Tongue (tissue), 2 donors: Measurements from ENCODE around the gene PNKP. TPM values are rescaled to one million over a fixed set of nuclear protein-coding genes. Genes with fewer than 3 reads are reported as not detected.

Source experiments
- DNase-seq: peaks from one replicate; pipeline ENCODE4 v3.0.0-alpha.2; 2015
- total RNA-seq: library from RNA; depleted of rRNA; stranded (reverse); fragments of >200 nt; gene quantifications from one replicate; pipeline ENCODE4 v1.2.3, GENCODE V29; 2014

Gene PNKP
- total RNA-seq, 1 donor from 2014 or later: 23.1 TPM

DNA sequence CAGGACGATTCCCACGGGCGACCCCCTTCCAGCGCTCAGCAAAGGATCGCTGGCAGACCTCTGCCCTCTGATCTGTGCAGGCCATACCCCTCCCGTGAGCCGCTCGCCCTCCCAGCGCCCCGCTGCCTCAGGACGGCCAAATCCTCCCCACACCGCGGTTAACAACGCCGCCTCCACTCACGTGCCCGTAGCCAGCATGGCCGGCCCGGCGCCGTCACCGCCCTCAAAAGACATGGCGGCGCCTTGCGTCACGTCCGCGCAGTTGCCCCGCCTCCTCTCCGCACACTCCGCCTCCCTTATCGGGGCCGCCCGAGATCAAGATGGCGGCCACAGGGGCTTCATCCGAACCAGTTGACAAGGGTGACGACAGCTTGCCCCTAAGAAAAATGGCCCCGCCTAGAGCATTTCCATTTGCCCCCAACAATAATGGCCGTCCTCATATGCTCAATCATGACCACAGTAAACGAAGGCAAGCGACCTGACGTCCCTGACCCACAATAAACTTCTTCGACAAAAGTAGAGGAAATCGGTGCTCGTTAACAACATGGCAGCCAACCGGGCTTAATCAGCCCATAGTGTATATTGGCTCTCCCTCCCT, 9.1 kb upstream of the PNKP start:
- DNase-seq: peak; percentile 100

DNA sequence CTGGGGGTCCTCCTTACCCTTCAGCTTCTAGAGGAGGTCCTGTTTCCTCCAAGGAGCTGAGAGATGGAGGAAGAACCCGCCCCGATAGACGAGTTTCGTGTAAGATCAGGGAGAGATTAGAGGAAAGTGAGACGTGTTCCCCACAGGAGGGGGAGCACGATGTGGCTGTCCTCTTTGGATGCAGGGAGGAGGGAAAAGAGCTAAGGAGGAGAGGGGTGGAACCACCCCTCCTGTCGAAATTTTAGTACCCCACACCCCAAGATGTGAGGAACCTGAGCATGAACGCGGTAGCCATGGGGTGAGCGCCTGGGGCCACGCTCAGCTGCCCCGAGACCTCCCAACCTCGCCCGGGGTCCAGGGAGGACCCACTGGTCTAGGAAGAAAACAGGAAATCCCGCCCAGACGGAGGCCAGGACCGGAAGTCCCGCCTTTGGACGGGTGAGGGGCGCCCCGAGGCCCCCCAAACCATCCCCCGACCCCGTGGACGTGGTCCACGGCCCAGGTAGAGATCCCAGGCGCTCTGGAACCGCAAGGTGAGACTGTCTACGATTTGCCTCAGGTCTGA, 8.6 kb upstream of the PNKP start:
- DNase-seq: peak; percentile 83

DNA sequence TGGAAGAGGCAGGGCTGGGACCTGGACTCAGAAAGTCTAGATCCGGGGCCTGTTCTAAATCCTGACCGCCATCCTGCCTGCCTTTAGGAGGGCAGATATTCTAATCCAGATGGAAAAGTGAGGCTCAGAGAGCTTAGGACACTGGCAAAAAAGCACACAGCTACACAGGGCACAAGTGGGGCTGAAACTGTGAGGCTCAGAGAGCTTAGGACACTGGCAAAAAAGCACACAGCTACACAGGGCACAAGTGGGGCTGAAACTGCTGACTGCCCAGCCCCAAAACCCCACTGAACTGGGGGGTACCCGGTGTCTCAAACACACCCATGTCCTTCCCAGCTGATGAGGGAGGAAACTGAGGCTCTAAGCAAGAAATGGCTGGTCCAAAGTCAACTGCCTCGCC, 7.8 kb upstream of the PNKP start:
- no peak for DNase-seq

DNA sequence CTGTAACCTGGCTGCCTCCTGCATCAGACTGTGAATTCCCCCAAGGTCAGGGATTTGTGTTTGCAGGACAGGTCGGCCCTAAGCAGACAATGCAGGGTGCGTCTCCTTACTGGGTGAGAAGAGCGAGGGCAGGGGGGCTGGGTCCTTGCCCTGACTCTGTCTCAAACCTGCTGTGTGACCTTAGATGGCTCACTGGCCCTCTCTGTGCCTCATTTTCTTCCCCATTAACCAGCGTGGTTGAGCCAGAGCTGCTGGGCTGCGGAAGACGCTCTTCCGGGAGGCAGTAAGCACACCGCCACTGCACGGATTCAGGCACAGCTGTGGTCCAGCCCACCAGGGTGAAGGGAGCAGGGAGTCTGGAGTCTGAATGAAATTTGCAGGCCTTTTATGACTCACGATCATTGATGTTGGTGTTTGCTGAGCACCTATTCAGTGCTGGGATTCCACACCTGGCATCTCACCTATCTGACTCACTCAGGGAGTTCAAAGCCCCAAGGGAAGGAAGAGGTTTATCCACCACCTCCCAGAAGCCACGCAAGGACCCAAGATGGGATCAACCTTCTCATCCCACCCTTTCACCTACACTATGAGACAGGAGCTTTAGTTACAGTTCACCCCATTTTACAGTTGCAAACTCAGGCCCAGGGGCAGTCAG, 7.3 kb upstream of the PNKP start:
- no peak for DNase-seq

DNA sequence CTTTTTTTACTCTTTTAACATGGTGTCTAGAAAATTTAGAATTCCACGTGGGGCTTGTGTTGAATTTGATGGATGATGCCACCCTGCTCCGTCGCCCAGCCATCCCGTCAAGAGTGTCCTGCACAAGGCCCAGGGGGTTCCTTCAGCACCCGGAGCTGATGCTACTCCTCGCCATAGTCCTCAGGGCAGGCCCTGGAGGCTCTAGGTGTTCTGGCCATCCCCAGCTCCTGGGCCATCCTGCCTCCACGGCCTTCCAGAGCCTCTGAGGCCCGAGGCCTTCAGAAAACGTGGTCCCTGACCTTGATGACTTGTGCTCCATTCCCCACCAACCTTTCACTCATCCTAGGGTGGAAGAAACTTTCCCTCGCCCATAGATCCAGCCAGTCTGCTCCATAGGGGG, 6.5 kb upstream of the PNKP start:
- DNase-seq: no peak

DNA sequence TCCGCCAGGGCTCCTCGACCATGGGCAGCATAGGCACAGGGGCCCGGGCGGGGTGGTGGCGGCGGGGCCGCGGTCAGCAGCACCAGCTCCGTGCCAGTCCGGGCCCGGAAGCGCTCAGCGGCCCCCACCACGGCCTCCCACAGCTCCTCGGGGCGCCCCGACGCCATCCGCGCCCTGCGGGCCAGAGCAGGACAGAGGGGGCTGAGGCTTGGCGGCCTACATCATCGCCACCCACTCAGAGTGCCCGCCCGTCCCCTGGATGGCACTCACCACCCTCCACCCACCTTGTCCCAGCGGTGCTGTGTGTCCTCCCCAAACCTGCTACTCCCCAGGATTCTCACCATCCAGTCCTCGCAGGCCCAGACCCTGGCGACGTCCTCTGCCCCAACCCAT, 5.7 kb upstream of the PNKP start:
- no peak for DNase-seq

DNA sequence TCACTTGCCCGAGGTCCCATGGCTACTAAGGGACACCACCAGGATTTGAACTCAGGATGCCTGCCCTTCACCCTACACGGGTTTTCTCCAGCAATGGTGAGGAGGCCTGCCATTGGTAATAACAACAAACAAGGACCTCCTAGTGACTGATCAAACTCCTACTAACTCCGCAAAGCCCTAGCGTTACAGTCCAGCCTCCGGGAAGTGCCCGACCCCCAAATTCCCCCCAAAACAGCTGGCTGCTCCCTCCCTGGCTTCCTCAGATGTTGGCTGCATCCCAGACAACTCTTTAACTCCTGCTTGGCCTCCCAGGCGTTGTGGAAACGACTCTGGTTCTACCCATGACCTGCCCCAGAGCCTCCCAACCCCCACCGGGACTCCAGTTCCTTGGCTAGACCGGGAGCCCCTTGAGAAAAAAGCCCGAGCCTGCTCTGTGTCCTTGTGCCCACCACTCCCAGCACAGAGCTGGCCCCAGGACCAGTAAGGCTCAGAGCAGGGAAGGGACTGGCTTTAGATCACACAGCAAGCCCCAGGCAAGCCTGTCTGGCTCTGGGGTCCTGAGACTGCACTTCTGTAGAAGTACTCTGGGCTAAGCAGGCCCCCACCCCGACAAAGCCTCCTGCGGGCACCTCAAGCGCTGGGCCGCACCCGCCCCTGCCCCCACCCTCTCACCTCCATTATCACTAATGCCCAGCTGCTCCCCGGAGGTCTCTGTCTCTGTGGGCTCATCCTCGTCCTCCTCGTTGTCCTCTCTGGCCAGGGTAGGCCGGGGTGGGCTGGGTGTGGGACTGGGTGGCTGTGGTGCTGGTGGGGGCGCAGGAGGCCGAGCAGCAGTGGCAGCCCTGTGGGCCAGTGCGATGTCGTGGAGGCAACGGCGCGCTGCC, 5.1 kb upstream of the PNKP start:
- no peak for DNase-seq

DNA sequence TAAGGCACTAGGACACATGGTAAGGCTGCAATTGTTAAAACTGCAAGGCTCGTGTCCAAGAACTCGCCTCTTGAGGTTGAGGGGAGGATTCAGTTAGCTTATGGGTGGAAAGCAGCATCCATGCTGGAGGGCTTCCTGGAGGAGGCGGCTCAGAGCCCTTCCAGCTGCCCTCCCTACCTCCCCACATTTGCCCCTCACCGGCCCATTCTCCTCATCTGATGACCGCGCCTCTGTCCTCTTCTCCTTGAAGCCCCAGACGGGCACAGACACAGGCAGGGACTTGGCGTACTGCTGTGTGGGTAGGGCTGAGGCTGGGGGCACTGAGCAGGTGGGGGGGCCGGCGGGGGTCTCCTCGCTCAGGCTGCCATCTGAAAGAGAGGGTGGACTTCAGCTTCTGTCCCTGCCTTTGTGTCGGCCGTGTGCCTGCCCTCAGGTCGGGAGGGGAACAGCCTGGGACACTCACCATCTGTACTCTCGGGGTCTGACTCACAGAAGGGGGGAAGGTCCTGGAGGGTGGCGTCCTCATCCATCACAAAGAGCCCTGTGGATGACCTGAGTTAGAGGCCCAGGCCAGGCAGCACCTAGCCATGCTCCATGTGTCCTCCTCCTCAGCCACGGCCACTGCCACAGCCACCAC, 4.1 kb upstream of the PNKP start:
- DNase-seq: no peak

DNA sequence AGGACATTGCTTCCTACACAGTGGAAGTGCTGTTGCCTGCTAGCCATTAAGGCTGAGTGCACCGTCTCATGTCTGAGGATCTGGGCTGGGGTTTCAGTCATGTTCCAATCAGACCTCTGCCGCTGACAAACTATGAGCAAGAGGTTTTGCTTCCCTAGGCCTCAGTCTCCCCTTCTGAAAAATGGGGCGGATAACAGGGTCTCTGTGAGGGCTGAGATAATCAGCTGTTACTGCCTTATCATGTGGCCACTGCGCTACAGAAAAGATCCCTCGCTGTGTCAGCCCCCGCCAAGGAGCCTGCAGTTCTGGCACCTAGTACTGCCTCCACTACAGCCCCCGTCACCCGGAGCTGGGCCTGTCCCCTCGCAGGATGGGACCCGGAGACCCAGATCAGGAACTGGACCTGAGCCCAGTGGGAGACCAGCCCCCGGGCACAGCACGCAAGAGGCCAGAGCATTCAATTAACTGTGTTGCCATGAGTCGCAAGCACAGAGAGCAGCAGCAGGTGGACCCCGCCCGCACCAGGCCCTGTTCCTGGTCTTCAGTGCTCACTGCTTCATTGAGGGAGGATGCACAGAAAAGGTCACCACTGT, 3.0 kb upstream of the PNKP start:
- DNase-seq: no peak

DNA sequence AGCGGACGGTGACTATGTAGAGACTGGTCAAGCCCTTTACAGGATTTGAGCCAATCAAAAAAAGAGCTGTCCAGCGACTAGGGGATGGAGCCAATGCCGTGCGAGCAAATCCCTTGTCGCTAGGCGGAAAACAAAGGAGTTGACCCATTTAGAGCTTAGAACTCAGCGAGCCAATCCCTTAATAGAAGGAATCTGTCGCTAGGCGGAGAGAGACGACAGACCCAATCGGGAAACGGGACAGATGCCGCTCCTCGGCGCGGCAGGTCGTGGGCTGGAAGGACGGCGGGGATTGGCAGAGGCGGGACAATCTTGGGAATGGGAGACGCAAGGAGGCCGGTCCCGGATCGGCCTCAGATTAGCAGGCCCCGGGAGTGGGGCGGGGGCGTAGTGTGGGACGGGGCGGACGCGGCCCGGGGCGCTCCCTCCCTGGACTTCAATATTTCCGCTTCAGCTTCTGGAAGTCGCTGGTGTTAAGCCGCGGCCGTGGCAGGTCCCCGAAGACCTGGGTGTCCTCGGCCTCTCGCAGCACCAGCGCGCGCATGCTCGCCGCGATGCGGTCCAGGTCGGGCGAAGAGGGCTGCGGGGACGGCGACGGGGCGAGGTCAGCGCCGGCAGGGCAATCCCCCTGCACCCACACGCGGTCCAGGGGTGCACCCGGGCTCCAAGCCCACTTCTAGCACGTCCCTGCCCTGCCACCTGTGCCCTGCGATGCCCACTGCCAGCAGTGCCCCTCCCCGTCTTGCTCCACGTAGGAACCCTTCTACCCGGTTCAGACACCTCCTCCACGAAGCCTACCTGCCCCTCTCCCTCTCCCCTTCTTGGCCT, 2.3 kb upstream of the PNKP start:
- peak; percentile 100 for DNase-seq

DNA sequence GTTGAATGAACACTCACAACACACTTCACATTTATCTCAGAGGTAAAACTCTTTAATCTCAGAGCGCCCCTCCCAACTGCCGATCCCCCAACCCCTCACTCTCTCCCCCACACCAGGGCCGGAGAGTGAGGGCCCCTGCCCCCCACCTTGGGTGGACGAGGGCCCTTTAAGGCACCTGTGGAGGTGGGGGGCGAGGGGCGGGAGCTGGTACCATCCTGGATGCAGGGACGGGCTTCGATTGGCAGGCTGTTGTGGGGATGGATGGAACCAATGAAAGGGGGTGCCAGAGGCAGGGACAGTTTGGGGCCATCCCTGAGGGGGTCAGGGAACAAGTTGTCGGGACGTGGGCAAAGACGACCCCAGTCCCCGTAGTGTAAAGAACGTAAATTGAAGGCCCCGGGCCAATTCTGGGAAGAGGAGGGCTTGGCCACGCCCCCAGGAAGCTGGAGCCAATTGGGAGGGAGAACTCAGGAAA, 1.7 kb upstream of the PNKP start:
- no peak for DNase-seq

DNA sequence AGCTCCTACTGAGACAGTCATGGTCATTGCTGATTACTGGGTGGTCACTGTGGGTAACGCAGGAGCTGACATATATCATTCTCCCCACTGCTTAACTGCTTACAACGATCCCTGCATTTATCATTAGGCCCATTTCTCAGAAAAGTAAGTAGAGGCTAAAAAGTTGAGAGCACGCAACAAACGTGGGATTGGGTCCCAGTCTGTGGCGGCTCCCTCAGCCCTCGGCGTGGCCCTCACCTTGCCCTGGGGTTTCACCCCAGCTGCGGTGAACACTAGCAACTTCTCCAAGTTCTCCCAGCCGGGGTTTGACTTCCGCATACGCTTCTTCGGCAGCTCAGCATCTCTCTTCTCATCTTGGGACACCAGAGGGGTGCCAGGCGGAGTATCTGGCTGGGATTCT, 2.5 kb downstream of the PNKP start:
- no peak for DNase-seq

DNA sequence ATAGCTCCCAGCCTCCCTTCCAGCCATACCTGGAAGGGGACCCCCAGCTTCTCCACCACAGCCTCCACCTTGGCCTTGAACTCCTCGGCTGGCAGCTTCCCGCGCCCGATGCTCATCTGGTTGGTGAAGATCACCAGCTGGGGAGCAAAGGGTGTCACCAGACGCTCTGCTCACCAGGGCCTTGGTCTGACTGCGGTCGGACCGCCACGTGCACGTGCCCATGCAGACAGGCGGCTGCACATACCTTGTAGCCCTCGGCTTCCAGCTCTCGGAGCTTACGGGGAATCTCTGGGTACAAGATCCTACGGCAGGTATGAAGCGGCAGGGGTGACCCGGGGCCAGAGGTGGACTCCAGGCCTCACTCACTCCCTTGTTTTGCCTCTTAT, 3.4 kb downstream of the PNKP start:
- no peak for DNase-seq

DNA sequence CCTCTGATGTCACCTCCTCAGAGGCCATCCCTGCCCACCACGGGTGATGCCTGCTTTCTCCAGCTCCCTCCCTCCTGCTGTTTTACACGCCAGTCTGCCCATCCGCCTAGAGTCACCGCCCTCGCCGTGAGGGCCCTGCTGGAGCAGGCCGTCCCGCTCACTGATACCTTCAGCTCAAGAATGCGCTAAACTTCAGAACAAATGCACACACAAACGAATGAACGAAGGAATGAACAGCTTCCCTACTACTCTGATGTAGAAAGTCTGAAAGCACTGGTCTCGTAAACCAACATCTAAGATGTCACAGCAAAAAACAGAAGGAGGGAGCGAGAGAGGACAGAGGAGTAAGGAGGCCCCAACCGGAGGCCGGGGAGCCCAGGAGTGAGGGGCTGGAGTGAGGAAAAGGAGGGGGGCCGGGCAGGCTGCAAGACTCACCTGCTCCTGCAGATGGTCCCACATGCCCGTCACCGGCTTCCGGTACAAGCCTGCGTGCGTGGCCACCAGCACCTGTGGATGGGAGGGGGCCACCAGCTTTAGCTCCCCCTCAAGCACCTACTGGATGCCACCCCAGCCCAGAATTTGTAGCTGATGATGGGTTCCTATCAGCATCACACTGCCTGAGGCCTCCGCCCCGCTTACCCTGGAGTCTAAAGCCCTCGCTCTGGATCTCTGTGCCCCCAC, 4.0 kb downstream of the PNKP start:
- no peak for DNase-seq

DNA sequence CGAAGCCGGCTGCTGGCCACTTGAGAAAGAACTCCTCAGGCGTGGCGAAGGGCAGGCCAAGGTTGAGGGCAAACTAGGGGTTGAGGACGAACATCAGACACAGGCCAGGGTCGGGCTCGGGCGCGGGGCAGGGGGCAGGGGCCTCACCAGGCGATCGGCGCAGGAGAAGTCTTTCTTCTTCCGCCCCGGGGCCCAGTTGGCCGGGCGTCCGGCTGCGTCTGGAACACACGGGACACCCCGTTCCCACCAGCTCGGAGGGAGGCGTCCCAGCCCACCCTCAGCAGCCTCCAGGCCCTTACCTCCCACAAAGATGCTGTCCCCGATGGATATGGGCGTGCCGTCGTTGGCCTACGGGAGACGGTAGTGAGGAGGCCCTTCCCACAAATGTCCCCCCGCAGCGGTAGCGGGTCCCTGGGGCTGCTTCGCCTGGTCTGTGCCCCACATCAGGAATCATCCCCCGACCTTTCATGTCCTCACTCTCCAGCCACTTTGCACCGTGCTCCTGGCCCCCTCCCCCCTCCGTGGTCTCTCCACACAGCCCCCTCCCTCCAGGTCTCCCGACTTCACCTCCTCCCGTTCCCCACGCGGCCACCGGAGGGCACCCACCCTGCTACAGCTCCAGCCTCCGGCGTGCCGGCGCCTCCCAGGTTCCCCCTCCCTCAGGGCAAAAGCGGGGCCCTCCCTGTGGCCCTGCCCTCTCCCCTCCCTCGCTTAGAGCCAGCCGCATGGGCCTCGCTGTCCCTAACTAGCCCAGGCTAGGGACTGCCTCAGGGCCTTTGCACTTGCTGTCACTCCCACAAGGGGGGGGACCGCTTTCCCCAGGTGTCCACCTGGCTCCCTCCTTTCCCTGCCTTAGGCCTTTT, 4.8 kb downstream of the PNKP start:
- DNase-seq: no peak

DNA sequence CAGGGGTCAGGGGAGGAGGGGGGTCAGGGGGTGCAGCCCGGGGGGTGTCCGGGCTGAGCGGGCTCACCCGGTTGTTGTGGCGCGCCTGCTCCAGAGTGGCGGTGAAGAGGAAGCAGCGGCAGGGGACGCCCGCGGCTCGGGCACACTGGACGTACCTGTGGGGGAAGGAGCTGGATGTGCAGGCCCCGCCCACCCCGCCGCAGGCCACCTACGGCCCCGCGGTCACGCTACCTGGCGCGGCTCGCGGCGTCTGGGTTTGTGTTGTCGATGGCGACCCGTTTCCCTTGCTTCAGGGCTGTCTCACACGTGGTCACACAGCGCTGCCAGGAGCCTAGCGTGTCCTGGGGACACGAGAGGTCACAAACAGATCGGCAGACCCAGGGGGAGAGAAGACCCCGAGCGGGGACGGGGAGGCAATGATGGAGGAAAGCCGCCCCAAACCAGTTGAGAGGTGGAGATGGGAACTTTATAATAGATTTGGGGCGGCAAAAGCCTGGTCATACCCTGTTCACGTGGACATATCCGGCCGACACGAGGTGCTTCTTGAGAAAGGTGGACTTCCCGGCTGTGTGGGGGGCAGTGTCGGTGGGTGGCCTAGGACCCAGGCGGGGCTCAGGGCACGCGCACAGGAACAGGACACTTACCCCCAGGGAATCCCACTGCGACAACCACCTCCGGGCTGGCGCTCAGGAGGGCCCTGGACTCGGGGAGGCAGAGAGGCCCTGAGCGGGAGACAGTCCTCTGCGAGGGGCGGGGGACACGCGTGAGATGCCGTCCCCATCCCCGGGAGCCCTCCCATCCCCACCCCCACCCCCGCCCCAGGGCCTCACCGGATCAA, 5.6 kb downstream of the PNKP start:
- no peak for DNase-seq

DNA sequence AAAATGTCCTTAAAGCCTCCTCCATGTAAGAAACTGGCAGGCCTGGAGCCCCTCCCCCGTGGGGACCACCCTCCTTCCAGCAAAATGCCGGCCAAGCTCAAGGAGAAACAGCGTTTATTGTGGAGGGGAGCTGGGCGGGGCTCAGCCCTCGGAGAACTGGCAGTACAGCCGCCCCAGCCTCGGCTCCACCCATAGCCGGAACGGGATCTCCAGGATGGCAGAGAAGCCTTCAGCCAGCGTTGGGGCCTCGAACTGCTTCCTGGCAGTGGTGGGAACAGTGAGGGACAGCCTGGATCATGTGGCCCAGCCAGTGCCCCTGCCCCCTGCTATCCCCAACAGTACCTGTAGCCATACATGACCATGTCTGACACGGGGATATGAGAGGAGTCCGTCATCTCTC, 6.3 kb downstream of the PNKP start:
- peak; percentile 76 for DNase-seq

DNA sequence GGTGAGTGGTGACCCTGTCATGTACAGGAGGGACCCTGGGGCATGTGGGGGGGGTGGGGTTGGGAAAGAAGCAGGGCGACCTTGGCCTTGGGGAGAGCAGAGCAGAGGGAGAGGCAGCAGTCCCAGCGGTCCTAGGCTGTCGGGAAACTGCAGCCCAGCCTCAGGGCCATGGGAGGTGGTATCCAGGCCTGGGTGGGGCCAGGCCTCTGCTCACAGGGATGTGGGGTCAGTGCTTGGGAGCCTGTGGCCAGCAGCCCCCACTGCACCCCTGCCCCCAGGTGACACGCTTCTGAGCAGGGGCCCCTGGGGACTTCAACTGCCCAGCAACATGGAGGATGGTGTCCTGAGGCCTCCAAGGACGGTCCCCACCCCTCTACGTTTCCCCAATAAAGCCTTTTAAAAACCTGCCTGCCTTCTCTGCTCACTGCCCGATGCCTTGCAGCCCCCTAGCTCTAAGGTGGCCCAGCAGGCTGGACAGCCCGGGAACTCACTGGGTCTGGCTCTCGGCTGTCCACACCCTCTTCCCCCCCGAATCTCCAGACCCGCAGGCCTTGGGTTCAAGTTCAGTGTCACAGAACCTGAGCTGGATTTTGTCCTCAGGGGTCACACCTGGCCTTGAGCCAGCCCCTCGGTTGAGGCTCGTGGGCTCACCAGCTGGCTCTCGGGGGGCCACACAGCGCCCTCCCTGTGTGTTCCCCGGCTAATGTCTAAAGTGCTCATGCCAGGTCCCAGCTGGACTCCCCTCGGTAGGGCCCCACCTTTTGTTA, 6.9 kb downstream of the PNKP start:
- DNase-seq: no peak
